Stimulated activated CD8-positive, alpha-beta memory T cell treated with anti-CD3 and anti-CD28 coated beads, Interleukin-4, amount 100 ng/mL, for 1 hour (primary cell): ENCODE measurements around the gene DENND5A.
"Not testable (repeated sequence)": the region's sequence is repeated elsewhere in the genome, so short reads cannot be mapped to it uniquely, and the experiment has no call there.

Experiments
- DNase-seq, 2 donors: peaks; one replicate each; pipeline ENCODE4 v3.0.0-alpha.2; 2020; ENCODE audit warnings: low read depth in 2 of 2, low spot score in 1 of 2

Gene DENND5A

DNA sequence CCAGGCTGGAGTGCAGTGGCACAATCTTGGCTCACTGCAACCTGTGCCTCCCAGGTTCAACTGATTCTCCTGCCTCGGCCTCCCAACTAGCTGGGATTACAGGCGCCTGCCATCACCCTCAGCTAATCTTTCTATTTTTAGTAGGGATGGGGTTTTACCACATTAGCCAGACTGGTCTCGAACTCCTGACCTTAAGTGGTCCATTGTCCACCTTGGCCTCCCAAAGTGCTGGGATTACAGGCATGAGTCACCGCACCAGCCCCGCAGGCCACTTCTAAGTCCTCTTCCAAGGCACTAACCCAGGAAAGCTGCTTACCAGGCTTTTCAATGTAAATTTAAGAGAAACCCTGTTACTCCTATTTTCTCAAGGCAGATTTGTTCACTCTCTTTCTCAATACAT, 50.4 kb downstream of the DENND5A start:
- DNase-seq = no peak

GRCh38 chr11:9211322-9211721, 53.8 kb downstream of the DENND5A start:
- DNase-seq = no peak

- no peak for DNase-seq
These were observed 54.2 kb downstream of the DENND5A start for GRCh38 chr11:9210922-9211320.

DNA sequence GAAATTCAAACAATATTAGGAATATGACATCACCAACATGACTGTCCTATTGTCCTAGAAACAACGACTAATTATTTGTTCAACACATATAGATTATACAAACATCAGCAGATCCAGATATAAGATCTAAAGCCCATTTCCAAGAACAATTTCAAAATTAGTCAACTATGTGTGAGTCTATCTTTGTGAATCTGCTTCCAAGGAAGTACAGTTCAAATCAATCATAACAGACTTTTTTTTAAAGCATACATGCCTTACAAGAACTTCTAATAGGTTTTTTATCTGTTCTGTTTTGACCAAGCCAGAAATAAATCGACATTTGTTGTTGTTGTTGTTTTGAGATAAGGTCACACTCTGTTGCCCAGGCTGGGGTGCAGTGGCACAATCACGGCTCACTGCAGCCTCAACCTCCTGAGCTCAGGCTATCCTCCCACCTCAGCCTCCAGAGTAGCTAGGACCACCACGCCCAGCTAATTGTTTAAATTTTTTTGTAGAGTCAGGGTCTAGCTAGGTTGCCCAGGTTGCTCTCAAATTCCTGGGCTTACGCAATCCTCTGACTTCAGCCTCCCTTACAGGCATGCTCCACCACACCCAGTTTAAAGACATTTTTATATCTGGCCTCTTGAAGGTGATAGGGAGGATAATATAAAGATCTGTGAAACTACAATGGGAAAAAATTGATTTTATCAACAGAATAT, 54.8 kb downstream of the DENND5A start:
- no peak for DNase-seq

GRCh38 chr11:9209604-9210003, 55.5 kb downstream of the DENND5A start:
- not testable (repeated sequence) for DNase-seq

DNA sequence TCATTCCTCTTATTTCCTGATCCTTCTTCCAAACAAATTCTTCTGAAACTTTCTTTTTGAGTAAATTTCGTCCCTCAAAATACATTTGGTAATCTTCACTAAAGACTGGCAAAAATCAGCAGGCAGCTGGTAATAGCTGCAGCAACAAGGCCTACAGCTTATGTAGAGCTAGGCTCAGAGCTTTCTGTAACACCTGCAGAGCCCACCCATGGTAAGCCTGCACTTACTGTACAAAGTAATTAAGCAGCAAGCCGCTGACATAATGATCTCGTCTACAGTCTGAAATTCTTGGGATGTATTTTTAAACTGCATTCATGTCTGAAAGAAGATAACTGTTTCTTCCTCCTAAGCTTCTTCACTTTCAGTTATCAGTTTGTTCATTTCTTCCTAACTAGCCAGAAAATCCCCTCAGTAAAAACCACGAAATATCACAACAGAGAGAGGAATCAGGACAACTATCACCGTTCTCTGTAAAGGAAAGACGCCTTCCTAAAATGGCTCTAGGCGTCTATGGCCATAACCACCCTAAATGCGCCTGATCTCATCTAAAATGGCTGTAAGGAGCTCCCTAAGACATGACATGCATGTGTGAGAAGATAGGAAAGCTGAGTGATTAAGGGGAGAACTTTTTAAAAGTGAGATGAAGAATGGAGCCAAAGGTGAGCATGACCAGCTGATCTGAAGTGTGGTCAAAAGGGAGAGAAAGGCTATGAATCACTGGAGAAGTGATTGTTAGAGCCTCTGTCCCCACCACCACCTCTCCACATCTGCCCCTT, 56.2 kb downstream of the DENND5A start:
- no peak for DNase-seq

GRCh38 chr11:9207229-9207628, 57.9 kb downstream of the DENND5A start:
- no peak for DNase-seq

DNA sequence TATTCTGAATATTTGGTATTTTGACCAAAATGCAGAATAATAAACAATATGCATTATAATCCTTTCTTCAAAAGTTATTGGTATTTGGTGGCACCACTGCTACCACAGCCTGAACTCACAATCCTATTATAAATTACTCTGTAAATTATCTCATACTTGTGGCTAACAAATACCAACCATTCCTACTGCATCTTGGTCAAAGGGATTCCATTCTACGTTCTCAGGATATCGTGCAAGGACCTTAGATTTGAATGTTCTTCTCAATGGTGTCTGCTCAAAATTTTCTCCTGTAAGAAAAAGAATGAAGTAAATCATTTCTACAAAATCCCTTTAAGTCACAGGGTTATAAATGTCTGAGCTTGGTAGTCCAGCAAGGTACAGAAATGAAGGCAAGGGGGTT, 58.7 kb downstream of the DENND5A start:
- no peak for DNase-seq

DNA sequence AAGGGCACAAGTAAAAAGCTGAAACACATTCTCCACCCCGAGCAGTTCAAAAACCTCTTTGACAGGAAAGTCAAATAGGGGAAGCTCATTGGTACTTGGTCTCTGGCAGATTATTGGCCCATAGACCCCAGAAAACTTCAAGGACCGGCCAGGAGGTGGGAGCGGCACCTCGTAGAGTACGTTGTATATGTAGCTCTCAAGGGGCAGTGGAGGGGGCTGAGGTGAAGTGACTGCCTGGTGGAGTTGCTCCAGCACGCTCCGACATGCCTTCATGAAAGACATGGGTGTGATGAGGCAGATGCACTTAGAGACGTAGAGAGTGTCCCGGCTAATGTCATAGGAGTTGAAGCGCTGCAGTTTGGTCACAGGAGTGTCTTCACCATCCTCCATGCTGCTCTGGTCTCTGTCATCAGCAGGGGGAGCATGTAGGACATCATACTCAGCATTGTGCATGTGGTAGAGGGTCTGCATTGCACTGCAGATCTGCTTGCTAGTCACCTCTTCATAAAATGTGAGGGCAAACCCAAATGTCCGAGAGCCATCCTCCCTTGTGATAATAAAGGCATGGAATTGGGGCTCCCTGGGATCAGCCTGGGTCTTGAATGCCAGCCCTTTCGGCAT, 61.3 kb downstream of the DENND5A start:
- DNase-seq = no peak

DNA sequence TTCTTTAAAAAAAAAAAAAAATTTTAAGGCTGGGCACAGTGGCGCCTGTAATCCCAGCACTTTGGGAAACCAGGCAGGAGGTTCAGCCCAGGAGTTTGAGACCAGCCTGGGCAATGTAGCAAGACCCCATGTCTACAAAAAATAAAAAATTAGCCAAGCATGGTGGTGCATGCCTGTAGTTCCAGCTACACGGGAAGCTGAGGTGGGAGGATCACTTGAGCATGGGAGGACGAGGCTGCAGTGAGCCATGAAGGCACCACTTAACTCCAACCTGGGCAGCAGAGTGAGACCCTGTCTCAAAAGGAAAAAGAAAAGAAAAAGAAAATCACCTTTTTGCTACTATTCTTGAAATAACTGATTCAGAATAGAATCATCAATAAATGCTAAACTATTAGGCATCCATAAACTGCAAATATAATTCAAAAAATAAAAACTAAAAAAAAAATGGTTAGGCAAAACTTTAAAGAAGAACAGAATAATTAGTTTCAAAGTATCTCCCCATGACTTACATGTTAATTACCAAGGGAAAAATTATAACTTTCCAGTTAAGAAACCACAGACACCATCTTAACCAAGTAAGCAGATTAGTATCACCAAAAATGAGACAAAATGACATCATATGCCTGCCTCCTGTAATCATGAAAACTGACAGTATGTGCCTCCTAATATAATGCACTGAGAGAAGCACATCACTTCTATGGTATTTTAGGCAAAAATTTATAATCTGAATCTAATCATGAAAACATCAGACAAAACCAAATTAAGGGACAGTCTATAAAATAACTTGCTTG, 63.6 kb downstream of the DENND5A start:
- no peak for DNase-seq

- DNase-seq = no peak
These were observed 64.7 kb downstream of the DENND5A start for GRCh38 chr11:9200471-9200870.

GRCh38 chr11:9193316-9193715, 71.8 kb downstream of the DENND5A start:
- no peak for DNase-seq

DNA sequence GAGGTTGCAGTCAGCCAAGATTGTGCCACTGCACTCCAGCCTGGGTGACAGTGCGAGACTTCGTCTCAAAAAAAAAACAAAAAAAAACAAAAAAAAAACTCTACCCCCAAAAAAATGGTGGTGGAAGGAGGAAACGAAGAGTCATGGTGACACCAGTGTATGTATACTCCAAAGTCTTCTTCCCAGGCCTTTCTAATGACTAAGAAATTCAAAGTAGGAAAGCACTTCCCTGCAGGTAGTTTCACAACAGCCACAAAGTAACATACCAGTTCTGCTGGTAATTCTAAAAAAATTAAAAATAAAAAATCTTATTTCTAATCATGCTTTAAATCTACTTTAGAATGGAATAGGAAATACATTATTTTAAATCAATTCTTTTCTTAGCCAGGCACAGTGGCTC, 72.6 kb downstream of the DENND5A start:
- no peak for DNase-seq

GRCh38 chr11:9190326-9191016, 74.7 kb downstream of the DENND5A start:
- DNase-seq = not testable (repeated sequence)

DNA sequence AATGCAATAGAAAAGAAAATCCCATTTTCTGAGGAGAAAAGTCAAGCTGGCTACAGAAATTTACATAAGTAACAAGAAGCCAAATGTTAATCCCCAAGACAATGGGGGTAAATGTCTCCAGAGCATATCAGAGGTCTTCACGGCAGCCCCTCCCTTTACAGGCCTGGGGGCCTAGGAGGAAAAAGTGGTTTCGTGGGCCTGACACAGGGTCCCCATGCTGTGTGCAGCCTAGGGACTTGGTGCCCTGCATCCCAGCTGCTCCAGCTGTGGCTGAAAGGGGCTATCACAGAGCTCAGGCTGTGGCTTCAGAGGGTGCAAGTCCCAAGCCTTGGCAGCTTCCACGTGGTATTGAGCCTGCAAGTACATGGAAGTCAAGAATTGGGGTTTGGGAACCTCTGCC, 76.3 kb downstream of the DENND5A start:
- not testable (repeated sequence) for DNase-seq

DNA sequence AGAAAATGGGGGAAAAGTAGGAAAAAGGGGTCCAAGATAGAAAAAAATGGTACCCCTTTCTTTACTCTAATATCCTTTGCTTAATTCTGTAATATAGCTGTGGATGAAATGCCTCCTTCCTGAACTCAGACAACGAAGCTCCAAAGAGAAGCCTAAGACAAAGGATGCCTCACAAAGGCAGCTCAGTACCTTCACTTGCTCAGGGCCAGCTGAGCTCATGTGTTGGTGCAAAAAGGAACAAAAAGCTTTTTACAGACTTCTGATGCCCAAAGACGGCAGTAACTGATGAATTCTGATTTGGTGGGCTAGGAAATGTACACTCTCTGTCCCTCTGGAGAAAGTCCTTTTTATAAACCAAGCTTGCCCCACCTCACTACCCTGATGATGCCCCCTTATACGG, 77.5 kb downstream of the DENND5A start:
- DNase-seq = no peak

- no peak for DNase-seq
These were observed 80.6 kb downstream of the DENND5A start for GRCh38 chr11:9184516-9184915.

DNA sequence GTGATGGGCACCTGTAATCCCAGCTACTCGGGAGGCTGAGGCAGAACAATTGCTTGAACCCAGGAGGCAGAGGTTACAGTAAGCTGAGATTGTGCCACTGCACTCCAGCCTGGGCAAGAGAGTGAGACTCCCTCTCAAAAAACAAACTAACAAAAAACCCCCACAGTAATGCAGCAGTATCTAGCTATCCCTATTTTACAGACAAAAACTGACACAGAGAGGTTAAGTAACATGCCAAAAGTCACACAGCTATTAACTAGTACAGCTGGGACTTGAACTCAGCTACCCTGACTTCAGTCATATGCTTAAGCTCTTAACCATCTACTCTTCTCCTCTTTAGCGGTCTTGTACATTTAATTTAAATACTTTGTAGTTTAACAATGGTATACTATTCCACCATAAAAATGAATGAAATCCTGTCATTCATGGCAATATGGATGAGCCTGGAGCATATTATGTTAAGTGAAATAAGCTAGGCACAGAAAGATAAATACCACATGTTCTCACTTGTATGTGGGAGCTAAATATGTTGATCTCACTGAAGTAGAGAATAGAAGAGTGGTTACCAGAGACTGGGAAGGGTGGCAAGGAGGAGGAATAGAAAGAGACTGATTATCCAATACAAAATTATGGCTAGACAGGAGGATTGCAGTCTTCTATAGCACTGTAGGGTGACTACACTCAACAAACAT, 82.8 kb downstream of the DENND5A start:
- DNase-seq = no peak

GRCh38 chr11:9180784-9181183, 84.4 kb downstream of the DENND5A start:
- no peak for DNase-seq

DNA sequence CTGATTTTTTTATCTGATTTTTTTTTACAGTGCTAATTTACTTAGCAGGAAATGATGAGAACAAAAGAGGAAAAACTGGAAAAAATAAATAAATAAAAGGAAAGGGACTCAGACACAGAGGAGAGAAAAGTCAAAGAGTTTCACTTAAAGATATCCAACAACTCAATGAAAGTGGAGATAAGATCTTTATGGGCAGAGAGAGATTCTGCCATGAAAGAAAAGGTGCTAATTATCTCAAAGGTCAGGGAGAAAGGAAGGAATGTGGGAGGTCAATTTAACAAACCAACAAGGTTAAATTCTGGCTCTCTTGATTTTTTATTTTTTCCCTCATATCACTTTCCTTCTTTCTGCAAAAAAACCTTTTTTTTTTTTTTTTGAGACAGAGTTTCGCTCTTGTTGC, 86.0 kb downstream of the DENND5A start:
- no peak for DNase-seq
